K562 (cell line): ENCODE data around the gene GPR3. TPM values are rescaled to one million over a fixed set of nuclear protein-coding genes. Genes with fewer than 3 reads are reported as not detected.

Experiments used
- DIDO1 ChIP-seq: fragments of 450-650 bp; IDR thresholded peaks from 2 replicates; pipeline ENCODE4 v1.6.1; 2016; ENCODE audit warnings: low read depth, missing biosample characterization, missing genetic modification characterization
- EWSR1 ChIP-seq: fragments of 450-650 bp; IDR thresholded peaks from 2 replicates; pipeline ENCODE4 v1.6.1; 2018; ENCODE audit warnings: borderline replicate concordance, mild to moderate bottlenecking, low read depth, moderate library complexity; ENCODE audit not compliant: partially characterized antibody
- HCFC1 ChIP-seq: IDR thresholded peaks from 2 replicates; pipeline ENCODE4 v1.6.1; 2012; ENCODE audit warnings: low read depth, low read length, improper control_type of control experiment
- HDAC2 ChIP-seq: fragments of 450-650 bp; IDR thresholded peaks from 2 replicates; pipeline ENCODE4 v1.6.1; 2016; ENCODE audit warnings: mild to moderate bottlenecking
- KAT2B ChIP-seq: IDR thresholded peaks from one replicate; pipeline ENCODE4 v1.6.1; 2012; ENCODE audit warnings: low read depth, mild to moderate bottlenecking, control low read depth, inconsistent platforms, low read length, moderate library complexity
- NCOA4 ChIP-seq: fragments of 450-650 bp; IDR thresholded peaks from 2 replicates; pipeline ENCODE4 v1.6.1; 2018; ENCODE audit warnings: mild to moderate bottlenecking; ENCODE audit not compliant: partially characterized antibody
- NFATC3 ChIP-seq: fragments of 450-650 bp; IDR thresholded peaks from 2 replicates; pipeline ENCODE4 v1.6.1; 2017; ENCODE audit warnings: mild to moderate bottlenecking
- NR3C1 ChIP-seq: sonication (generic); formaldehyde crosslinking; IDR thresholded peaks from 2 replicates; pipeline ENCODE4 v1.8.1; 2022; ENCODE audit warnings: missing genetic modification reagents
- RBM39 ChIP-seq: fragments of 200-400 bp; formaldehyde crosslinking; optimal IDR thresholded peaks from 2 replicates; pipeline ENCODE3; 2018; ENCODE audit warnings: low read depth, low read length
- SMARCB1 ChIP-seq: IDR thresholded peaks from 2 replicates; pipeline ENCODE4 v1.6.1; 2011; ENCODE audit warnings: improper control_type of control experiment, low read depth; ENCODE audit not compliant: insufficient read length
- TRIM24 ChIP-seq, 2 experiments: fragments of 450-650 bp; IDR thresholded peaks; 2 replicates each; pipeline ENCODE4 v1.6.1; 2016
- ZNF274 ChIP-seq: IDR thresholded peaks from 2 replicates; pipeline ENCODE4 v1.6.1; 2011; ENCODE audit warnings: low read depth, mild to moderate bottlenecking, low read length, moderate library complexity, borderline replicate concordance
- polyA plus RNA-seq, 8 experiments: library from polyadenylated mRNA; depleted of rRNA in 4 of 8; stranded (reverse) in 5 of 8; unstranded in 3 of 8; fragments of >200 nt; fragmentation: Nextera tagmentation in 2 of 8; fragmentation: Illumina TruSeq in 1 of 8; extraction: Ambion mirVana in 2 of 8; extraction: Trizol in 1 of 8; gene quantifications; 2 replicates each; pipeline versions ENCODE4 v1.2.1 to v1.2.3, GENCODE V29; 2011 to 2014; ENCODE audit warnings: inconsistent platforms in 1 of 8, missing spikeins in 1 of 8
- total RNA-seq, 7 experiments: library from RNA; depleted of rRNA in 6 of 7; stranded (reverse); fragments of >200 nt in 6 of 7; fragmentation: Illumina TruSeq in 2 of 7; extraction: Trizol in 2 of 7; gene quantifications; 2 replicates each; pipeline versions ENCODE4 v1.2.1 to v1.2.3, GENCODE V29; 2011 to 2021; ENCODE audit warnings: low replicate concordance in 1 of 7
- TF ChIP-seq, protein P1 (sequence below), 2 experiments: fragments of 450-650 bp; IDR thresholded peaks; 2 replicates each; pipeline ENCODE4 v1.6.1; 2018; ENCODE audit warnings: mild to moderate bottlenecking in 2 of 2, low read depth in 1 of 2; ENCODE audit not compliant: partially characterized antibody in 2 of 2
- TF ChIP-seq, protein P2 (sequence below): sonication (generic); formaldehyde crosslinking; IDR thresholded peaks from 2 replicates; pipeline ENCODE4 v1.8.1; 2023; ENCODE audit warnings: mild to moderate bottlenecking, missing genetic modification reagents
- TF ChIP-seq, protein P3 (sequence below): fragments of 250-450 bp; sonication (Bioruptor Pico); IDR thresholded peaks from 2 replicates; pipeline ENCODE4 v1.9.0; 2021; ENCODE audit warnings: mild to moderate bottlenecking, inconsistent platforms
- TF ChIP-seq, protein P4 (sequence below): fragments of 450-650 bp; conservative IDR thresholded peaks from 2 replicates; pipeline ENCODE4 v1.6.1; 2016; ENCODE audit warnings: missing genetic modification characterization, low read depth, mild to moderate bottlenecking, missing compliant biosample characterization, moderate library complexity

GPR3 gene
- total and polyA plus RNA-seq, 9 of the 15 experiments (the other 6 are each of a cell fraction or from before 2014, with no cell fraction given): 0.24 to 11.5 (median 3.7) TPM

DNA sequence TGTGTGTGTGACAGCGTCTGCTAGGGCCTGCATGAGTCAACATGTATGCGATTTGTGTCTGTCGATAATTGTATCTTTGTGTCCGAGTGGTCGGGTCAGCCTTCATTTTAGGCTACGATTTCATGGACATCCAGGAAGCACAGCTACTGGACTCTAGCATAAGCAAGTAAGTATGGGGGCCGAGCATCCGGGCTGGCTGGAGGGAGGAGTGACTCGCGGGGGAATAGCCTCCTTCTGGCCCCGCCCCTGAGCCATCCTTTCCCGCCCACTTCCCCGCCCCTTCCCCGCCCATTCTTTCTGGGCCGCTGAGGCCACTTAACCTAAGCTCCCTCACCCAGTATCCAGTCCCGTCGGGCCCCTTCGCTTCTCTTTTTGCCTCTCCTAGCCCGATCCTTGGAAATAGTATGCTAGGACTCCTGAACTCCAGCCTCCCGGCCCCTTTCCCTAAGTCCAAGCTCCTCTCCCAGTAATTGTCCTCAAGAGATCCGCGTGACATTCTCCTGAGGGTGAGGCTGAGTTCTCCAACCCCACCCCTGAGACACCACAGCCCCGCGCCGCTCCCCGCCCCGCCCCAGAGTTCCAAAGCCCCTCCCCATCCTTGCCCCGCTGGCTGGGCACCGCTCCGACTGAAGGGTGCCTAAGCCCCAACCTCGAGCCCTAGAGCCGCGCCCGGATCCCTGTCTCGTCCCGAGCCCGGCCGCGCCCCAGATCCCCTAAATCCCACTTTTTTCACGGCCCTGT is 26.9 kb upstream of the GPR3 start (continued):
- TF ChIP-seq, protein P1, sequence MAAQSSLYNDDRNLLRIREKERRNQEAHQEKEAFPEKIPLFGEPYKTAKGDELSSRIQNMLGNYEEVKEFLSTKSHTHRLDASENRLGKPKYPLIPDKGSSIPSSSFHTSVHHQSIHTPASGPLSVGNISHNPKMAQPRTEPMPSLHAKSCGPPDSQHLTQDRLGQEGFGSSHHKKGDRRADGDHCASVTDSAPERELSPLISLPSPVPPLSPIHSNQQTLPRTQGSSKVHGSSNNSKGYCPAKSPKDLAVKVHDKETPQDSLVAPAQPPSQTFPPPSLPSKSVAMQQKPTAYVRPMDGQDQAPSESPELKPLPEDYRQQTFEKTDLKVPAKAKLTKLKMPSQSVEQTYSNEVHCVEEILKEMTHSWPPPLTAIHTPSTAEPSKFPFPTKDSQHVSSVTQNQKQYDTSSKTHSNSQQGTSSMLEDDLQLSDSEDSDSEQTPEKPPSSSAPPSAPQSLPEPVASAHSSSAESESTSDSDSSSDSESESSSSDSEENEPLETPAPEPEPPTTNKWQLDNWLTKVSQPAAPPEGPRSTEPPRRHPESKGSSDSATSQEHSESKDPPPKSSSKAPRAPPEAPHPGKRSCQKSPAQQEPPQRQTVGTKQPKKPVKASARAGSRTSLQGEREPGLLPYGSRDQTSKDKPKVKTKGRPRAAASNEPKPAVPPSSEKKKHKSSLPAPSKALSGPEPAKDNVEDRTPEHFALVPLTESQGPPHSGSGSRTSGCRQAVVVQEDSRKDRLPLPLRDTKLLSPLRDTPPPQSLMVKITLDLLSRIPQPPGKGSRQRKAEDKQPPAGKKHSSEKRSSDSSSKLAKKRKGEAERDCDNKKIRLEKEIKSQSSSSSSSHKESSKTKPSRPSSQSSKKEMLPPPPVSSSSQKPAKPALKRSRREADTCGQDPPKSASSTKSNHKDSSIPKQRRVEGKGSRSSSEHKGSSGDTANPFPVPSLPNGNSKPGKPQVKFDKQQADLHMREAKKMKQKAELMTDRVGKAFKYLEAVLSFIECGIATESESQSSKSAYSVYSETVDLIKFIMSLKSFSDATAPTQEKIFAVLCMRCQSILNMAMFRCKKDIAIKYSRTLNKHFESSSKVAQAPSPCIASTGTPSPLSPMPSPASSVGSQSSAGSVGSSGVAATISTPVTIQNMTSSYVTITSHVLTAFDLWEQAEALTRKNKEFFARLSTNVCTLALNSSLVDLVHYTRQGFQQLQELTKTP (IDR thresholded peaks at IDR 0.05; ENCODE audit: low read depth in 1 of 2, partially characterized antibody in 2 of 2): no peak
- TF ChIP-seq, protein P2, sequence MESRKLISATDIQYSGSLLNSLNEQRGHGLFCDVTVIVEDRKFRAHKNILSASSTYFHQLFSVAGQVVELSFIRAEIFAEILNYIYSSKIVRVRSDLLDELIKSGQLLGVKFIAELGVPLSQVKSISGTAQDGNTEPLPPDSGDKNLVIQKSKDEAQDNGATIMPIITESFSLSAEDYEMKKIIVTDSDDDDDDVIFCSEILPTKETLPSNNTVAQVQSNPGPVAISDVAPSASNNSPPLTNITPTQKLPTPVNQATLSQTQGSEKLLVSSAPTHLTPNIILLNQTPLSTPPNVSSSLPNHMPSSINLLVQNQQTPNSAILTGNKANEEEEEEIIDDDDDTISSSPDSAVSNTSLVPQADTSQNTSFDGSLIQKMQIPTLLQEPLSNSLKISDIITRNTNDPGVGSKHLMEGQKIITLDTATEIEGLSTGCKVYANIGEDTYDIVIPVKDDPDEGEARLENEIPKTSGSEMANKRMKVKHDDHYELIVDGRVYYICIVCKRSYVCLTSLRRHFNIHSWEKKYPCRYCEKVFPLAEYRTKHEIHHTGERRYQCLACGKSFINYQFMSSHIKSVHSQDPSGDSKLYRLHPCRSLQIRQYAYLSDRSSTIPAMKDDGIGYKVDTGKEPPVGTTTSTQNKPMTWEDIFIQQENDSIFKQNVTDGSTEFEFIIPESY (CRISPR knock-in tag): no peak
- no peak for TF ChIP-seq TRIM24 (IDR thresholded peaks at IDR 0.05)
- TF ChIP-seq DIDO1 (tag): no peak
- no peak for TF ChIP-seq RBM39
- no peak for TF ChIP-seq HCFC1
- TF ChIP-seq EWSR1: no peak
- no peak for TF ChIP-seq NR3C1 (CRISPR knock-in tag)
- TF ChIP-seq, protein P3, sequence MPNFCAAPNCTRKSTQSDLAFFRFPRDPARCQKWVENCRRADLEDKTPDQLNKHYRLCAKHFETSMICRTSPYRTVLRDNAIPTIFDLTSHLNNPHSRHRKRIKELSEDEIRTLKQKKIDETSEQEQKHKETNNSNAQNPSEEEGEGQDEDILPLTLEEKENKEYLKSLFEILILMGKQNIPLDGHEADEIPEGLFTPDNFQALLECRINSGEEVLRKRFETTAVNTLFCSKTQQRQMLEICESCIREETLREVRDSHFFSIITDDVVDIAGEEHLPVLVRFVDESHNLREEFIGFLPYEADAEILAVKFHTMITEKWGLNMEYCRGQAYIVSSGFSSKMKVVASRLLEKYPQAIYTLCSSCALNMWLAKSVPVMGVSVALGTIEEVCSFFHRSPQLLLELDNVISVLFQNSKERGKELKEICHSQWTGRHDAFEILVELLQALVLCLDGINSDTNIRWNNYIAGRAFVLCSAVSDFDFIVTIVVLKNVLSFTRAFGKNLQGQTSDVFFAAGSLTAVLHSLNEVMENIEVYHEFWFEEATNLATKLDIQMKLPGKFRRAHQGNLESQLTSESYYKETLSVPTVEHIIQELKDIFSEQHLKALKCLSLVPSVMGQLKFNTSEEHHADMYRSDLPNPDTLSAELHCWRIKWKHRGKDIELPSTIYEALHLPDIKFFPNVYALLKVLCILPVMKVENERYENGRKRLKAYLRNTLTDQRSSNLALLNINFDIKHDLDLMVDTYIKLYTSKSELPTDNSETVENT (CRISPR knock-in tag): no peak
- TF ChIP-seq, protein P4, sequence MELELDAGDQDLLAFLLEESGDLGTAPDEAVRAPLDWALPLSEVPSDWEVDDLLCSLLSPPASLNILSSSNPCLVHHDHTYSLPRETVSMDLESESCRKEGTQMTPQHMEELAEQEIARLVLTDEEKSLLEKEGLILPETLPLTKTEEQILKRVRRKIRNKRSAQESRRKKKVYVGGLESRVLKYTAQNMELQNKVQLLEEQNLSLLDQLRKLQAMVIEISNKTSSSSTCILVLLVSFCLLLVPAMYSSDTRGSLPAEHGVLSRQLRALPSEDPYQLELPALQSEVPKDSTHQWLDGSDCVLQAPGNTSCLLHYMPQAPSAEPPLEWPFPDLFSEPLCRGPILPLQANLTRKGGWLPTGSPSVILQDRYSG (tag): no peak
- no peak for TF ChIP-seq KAT2B
- no peak for TF ChIP-seq ZNF274
- peak; percentile 39; the same call in 1 of the 2 replicates for TF ChIP-seq HDAC2
- TF ChIP-seq SMARCB1: no peak
- no peak for TF ChIP-seq NFATC3
- no peak for TF ChIP-seq NCOA4
